ENCODE results near the gene HSBP1L1.
"Not testable (repeated sequence)": the region's sequence is repeated elsewhere in the genome, so short reads cannot be mapped to it uniquely, and the experiment has no call there.

HSBP1L1 gene

GRCh38 chr18:79945118-79946042, 19.1 kb upstream of the HSBP1L1 start:
- no peak for DNase-seq

- DNase-seq, result no peak
Measured at GRCh38 chr18:79947054-79947755, 17.2 kb upstream of the HSBP1L1 start.

- no peak for DNase-seq
Measured at GRCh38 chr18:79947881-79948610, 16.4 kb upstream of the HSBP1L1 start.

DNA sequence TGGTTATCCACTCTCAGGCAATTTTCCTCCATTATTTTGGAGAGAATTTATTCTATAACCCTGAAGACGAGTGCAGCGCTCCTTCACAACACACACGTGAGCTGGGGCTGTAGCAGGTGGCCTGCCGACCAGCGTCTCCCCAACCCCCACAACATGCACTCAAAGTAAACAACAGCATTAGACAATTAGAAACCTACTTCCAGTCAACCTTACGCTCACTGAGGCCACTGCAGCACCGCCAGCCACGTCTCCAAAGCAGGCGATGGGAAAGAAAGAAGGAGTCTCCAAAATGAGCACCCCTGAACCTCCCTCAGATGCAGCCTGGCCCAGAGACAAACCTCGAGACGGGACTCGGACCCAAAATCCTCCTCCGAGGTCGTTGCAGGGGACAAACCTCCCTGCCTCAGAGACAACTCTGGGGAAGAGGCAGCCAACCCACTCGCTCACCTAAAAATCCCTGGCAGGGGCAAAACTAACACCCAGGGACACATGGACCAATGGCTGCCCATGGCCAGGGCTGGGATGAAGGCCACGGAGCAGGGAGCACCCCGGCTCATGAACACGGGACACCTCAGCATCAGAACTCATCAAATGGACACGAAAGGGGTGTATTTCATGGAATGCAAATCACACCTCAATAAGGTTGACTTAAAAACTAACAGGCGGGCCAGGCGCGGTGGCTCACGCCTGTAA, 15.6 kb upstream of the HSBP1L1 start:
- DNase-seq, result no peak

GRCh38 chr18:79949697-79950487, 14.6 kb upstream of the HSBP1L1 start:
- DNase-seq, result no peak

GRCh38 chr18:79950515-79951341, 13.7 kb upstream of the HSBP1L1 start:
- no peak for DNase-seq

DNA sequence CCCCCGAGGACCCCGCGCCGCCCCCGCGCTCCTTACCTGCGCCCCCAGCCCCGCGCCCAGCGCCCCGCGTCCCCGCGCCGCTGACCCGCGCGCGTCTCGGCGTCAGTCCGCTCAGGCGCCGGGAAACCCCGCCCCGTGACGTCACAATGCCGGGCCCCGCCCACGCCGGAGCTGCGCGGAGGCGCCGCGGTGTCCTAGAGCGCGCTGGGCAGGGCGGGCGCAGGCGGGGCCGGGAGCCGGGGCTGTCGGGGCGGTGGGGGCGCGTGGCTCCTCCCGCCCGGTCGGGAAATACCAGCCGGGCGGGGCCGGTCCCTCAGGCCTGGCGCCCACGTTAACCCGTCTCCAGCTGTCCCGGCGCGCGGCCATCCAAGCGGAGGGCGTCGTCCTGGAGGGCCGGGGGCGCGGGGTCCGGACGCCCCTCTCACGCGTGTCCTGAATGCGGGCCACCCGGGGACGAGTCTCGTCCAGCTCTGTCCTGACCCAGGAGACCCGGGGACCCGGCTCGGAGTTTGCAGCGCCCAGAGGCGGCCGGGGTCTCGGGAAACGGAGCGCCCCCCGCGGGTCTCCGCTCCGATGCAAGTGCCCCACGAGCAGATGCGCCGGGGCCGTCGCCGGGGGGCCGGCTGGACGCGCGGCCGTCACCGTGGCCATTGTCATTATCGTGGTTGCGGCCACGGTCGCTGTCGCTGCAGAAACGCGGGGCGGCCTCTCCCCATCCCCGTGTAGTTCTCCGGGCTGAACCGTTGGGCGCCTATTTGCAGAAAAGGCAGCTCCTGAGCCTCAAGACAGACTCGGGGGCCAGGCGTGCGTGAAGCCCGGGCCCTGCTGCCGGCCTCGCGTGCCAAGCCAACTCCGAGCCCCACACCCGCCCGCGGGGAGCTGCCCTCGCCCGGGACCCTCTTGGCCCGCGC, 12.6 kb upstream of the HSBP1L1 start, which contains the start of gene SLC66A2:
SLC66A2 (minus strand) TSS at position 109 of the 911 bp plus-strand sequence. CDS start 727 bp downstream, outside the sequence.
- no peak for DNase-seq

GRCh38 chr18:79952456-79952995, 11.9 kb upstream of the HSBP1L1 start:
- no peak for DNase-seq

DNA sequence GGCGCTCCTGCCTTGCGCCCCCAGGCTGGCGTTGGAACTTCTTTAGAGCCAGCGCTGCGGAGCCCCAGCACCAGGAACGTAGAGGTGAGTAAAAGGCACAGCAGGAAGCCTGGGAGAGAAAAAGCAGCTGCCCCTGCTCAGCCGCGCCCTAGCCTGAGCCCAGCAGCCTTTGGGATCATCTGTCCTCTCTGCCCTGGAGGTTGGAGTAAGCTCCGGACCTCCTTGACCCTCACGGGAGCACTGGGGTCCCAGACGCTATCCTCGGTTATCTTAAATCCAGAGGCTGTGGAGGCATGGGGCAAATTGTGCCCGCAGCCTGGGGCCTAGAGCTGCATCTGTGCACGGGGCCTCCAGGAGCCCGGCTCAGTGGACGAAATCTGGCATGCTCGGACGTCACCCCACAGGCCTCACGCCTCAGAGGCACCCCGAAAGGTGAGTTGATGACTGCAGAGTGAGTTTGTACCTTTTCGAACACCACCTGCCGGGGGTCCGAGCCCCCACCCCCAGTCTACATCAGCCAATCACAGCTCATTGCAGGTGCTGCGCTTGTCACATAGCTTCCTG, 11.4 kb upstream of the HSBP1L1 start:
- no peak for DNase-seq

GRCh38 chr18:79953971-79954651, 10.3 kb upstream of the HSBP1L1 start:
- no peak for DNase-seq

DNA sequence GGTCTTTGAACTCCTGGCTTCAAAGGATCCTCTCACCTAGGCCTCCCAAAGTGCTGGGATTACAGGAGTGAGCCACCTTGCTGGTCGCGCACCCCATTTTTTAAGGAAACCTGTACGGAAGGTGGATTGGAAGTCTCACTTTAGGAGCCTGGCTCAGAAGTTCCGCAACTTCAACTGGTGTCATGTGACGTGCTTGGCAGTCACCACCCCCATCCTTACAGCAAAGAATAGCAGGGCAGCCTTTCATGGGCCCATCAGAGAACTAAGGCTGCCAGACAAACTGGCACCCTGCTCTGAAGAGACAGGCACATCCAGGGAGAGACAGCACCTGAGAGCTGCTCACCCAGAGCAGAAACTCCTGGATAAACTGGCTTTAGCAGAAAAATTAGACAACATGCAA, 9.7 kb upstream of the HSBP1L1 start:
- DNase-seq, result no peak

- no peak for DNase-seq
Measured at GRCh38 chr18:79955302-79956075, 9.0 kb upstream of the HSBP1L1 start.

DNA sequence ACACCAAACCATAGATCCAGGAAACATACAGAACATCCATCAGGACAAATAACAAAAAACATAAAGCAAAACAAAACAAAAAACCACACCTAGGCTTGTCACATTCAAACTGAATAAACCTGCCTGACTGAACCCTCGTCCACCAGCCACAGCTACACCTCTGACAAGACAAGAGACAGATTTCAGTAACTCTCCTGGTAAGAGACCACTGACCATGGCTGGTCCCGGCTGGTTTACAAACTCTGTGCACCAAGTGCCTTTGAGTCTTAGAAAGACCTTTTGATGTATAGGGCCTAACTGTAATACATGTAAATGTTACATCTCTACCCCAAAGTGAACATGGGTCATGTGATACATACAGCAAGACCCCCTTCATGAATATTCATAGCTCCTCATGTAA, 8.2 kb upstream of the HSBP1L1 start:
- DNase-seq, result no peak

- no peak for DNase-seq
Measured at GRCh38 chr18:79958981-79959380, 5.5 kb upstream of the HSBP1L1 start.

DNA sequence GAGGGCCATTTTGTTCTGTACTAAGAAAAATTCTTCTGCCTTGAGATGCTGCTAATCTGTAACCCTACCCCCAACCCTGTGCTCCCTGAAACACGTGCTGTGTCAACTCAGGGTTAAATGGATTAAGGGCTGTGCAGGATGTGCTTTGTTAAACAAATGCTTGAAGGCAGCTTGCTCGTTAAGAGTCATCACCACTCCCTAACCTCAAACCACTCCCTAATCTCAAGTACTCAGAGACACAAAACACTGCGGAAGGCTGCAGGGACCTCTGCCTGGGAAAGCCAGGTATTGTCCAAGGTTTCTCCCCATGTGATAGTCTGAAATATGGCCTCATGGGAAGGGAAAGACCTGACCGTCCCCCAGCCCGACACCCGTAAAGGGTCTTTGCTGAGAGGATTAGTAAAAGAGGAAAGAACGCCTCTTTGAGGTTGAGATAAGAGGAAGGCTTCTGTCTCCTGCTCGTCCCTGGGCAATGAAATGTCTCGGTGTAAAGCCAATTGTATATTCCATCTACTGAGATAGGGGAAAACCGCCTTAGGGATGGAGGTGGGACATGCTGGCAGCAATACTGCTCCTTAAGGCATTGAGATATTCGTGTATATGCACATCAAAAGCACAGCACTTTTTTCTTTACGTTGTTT, 4.2 kb upstream of the HSBP1L1 start:
- DNase-seq, result not testable (repeated sequence)

DNA sequence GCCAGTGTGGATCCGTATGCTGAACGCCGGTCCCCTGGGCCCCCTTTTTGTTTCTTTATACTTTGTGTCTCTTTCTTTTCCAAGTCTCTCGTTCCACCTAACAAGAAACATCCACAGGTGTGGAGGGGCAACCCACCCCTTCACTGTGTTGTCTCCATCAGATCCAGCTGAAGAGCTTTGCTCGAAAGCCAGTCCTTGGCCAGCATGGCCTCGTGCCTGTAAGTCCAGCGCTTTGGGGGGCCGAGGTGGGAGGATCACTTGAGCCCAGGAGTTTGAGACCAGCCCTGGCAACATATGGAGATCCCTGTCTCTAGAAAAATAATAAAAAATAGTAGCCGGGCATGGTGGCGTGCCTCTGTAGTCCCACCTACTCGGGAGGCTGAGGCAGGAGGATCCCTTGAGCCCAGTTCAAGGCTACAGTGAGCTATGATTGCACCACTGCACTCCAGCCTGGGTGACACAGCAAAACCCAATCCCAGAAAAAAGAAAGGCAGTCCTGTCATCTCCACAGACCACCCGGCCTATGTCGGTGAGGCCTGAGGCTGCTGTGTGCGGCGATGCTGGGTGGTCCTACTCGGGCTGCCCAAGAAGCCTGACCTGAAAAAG, 3.4 kb upstream of the HSBP1L1 start:
- DNase-seq, result no peak

Data from DMS 273 treated with DMSO at 0.1 percent for 48 hours (cell line).